ENCODE measurements around the gene KLHDC8B.

Gene KLHDC8B

DNA sequence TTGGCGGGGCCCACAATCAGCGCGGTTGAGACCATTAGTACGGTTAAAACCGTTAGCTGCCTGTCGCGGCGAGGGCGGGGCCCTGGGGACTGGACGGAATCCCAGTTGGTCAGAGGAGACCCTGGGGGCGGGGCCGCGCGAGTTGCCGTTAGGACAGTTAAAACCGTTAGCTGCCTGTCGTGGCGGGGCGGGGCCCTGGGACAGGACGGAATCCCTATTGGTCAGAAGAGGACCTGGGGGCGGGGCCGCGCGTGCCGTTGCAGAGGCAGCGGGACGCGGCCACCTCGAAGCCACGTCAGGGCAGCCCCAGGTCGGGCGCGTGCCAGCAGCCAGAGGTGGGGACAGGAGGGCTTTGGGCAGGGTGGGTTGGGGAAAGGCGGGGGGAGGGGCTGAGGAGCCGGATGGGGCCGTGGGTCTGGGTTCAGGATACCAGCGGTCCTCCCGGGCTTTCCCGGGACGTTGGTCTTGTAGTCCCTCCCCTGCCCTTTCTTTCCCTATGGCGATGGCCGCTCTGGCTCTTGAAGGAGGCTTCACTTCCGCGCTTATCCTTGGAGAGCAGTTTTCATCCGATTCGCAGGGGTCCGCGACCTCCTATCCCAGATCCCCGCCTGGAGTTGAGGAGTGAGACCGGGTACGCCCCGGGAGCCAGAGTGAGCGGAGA lies 28.0 kb downstream of the KLHDC8B start:
- Histone ChIP-seq H4K20me1 (ENCODE audit: insufficient read depth, low read length) (no peaks in the 10 kb centered on the region), H3K79me2 (ENCODE audit: low read length) (no peaks in the 10 kb centered on the region), H3K9me3 (replicated peaks; ENCODE audit: insufficient read depth, low read length) (no peaks in the 10 kb centered on the region), H3K9me2 (replicated peaks; ENCODE audit: insufficient read depth, low read length) (no peaks in the 10 kb centered on the region), H3K4me2 (ENCODE audit: low read depth, low read length) (no peak overlapping the region), H3K27me3 (replicated peaks; ENCODE audit: insufficient read depth, low read length) (no peaks in the 10 kb centered on the region; the same call in 1 of the 2 replicates), H3K4me3 (ENCODE audit: low read length) (no peak overlapping the region), H3F3A (ENCODE audit: insufficient read depth, low read length) (no peaks in the 10 kb centered on the region), H3K27ac (ENCODE audit: low read length) (no peak overlapping the region), H3K36me3 (replicated peaks; ENCODE audit: insufficient read depth, low read length) (no peaks in the 10 kb centered on the region), H3K9ac (ENCODE audit: low read length) (no peak overlapping the region), H2AFZ (ENCODE audit: low read length) (no peak overlapping the region), H3K4me1 (ENCODE audit: low read length) (no peaks in the 10 kb centered on the region)
- TF ChIP-seq EZH2 (optimal IDR thresholded peaks at IDR 0.05; ENCODE audit: low read depth, low read length) (no peak), EZH2phosphoT487 (IDR thresholded peaks at IDR 0.05; ENCODE audit: low read length) (no peak)
- TF ChIP-seq, protein P1, sequence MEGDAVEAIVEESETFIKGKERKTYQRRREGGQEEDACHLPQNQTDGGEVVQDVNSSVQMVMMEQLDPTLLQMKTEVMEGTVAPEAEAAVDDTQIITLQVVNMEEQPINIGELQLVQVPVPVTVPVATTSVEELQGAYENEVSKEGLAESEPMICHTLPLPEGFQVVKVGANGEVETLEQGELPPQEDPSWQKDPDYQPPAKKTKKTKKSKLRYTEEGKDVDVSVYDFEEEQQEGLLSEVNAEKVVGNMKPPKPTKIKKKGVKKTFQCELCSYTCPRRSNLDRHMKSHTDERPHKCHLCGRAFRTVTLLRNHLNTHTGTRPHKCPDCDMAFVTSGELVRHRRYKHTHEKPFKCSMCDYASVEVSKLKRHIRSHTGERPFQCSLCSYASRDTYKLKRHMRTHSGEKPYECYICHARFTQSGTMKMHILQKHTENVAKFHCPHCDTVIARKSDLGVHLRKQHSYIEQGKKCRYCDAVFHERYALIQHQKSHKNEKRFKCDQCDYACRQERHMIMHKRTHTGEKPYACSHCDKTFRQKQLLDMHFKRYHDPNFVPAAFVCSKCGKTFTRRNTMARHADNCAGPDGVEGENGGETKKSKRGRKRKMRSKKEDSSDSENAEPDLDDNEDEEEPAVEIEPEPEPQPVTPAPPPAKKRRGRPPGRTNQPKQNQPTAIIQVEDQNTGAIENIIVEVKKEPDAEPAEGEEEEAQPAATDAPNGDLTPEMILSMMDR (IDR thresholded peaks at IDR 0.05; ENCODE audit: low read length) = no peak
- no peak for DNase-seq

DNA sequence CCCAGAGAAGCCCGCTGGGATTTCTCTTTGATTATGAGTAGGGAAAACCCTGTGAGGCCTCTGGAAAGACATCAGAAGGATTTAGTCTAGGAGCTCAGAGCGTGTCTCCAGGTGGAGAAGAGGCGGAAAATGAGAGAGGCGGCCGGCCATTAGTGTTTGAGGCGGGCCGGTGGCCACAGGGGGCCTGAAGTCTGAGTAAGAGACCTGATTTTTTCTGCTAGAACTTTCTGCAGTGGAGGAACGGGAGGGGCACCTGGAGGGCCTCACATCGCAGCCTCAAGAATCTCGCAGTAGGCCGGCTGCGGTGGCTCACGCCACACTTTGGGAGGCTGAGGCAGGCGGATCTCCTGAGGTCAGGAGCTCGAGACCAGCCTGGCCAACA lies 28.5 kb downstream of the KLHDC8B start:
- no peaks in the 10 kb centered on the region; the same call in 1 of the 2 replicates for H3K27me3 ChIP-seq (replicated peaks; ENCODE audit: insufficient read depth, low read length)
- no peak overlapping the region for H3K4me3 ChIP-seq (ENCODE audit: low read length)
- no peak overlapping the region for H3K9ac ChIP-seq (ENCODE audit: low read length)
- no peaks in the 10 kb centered on the region for H4K20me1 ChIP-seq (ENCODE audit: insufficient read depth, low read length)
- TF ChIP-seq EZH2phosphoT487 (IDR thresholded peaks at IDR 0.05; ENCODE audit: low read length) (no peak), EZH2 (optimal IDR thresholded peaks at IDR 0.05; ENCODE audit: low read depth, low read length) (no peak)
- TF ChIP-seq, protein P1 (IDR thresholded peaks at IDR 0.05; ENCODE audit: low read length) = no peak
- no peaks in the 10 kb centered on the region for H3K9me2 ChIP-seq (replicated peaks; ENCODE audit: insufficient read depth, low read length)
- no peak for DNase-seq
- H3K27ac ChIP-seq (ENCODE audit: low read length) = no peak overlapping the region
- no peak overlapping the region for H2AFZ ChIP-seq (ENCODE audit: low read length)
- no peaks in the 10 kb centered on the region for H3K4me1 ChIP-seq (ENCODE audit: low read length)
- H3K4me2 ChIP-seq (ENCODE audit: low read depth, low read length) = no peak overlapping the region
- no peaks in the 10 kb centered on the region for H3F3A ChIP-seq (ENCODE audit: insufficient read depth, low read length)
- H3K79me2 ChIP-seq (ENCODE audit: low read length) = no peaks in the 10 kb centered on the region
- no peaks in the 10 kb centered on the region for H3K9me3 ChIP-seq (replicated peaks; ENCODE audit: insufficient read depth, low read length)
- no peaks in the 10 kb centered on the region for H3K36me3 ChIP-seq (replicated peaks; ENCODE audit: insufficient read depth, low read length)

DNA sequence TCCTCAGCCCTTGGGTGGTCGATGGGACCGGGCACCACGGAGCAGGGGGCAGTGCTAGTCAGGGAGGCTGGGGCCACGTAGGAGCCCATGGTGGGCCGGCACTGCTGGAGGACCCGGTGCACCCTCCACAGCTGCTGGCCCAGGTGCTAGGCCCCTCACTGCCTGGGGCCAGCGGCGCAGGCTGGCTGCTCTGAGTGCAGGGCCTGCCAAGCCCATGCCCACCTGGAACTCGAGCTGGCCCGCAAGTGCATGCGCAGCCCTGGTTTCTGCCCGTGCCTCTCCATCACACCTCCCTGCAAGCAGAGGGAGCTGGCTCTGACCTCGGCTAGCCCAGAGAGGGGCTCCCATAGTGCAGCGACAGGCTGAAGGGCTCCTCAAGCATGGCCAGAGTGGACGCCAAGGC lies 42.1 kb downstream of the KLHDC8B start:
- Histone ChIP-seq H3K4me2 (ENCODE audit: low read depth, low read length) (no peak overlapping the region), H3K36me3 (replicated peaks; ENCODE audit: insufficient read depth, low read length) (no peaks in the 10 kb centered on the region), H3K27ac (ENCODE audit: low read length) (no peak overlapping the region), H4K20me1 (ENCODE audit: insufficient read depth, low read length) (no peaks in the 10 kb centered on the region), H3K9ac (ENCODE audit: low read length) (no peak overlapping the region), H3K27me3 (replicated peaks; ENCODE audit: insufficient read depth, low read length) (no peaks in the 10 kb centered on the region), H3K4me3 (ENCODE audit: low read length) (no peak overlapping the region), H3K9me2 (replicated peaks; ENCODE audit: insufficient read depth, low read length) (no peaks in the 10 kb centered on the region), H3K4me1 (ENCODE audit: low read length) (no peaks in the 10 kb centered on the region), H3K9me3 (replicated peaks; ENCODE audit: insufficient read depth, low read length) (no peaks in the 10 kb centered on the region), H2AFZ (ENCODE audit: low read length) (no peak overlapping the region), H3F3A (ENCODE audit: insufficient read depth, low read length) (no peaks in the 10 kb centered on the region), H3K79me2 (ENCODE audit: low read length) (no peaks in the 10 kb centered on the region)
- TF ChIP-seq EZH2 (optimal IDR thresholded peaks at IDR 0.05; ENCODE audit: low read depth, low read length) (no peak), EZH2phosphoT487 (IDR thresholded peaks at IDR 0.05; ENCODE audit: low read length) (no peak)
- TF ChIP-seq, protein P1 (IDR thresholded peaks at IDR 0.05; ENCODE audit: low read length) = no peak
- DNase-seq = no peak

Measured in MM.1S (cell line).